Measurements from ENCODE around the gene UBD.

UBD gene

DNA sequence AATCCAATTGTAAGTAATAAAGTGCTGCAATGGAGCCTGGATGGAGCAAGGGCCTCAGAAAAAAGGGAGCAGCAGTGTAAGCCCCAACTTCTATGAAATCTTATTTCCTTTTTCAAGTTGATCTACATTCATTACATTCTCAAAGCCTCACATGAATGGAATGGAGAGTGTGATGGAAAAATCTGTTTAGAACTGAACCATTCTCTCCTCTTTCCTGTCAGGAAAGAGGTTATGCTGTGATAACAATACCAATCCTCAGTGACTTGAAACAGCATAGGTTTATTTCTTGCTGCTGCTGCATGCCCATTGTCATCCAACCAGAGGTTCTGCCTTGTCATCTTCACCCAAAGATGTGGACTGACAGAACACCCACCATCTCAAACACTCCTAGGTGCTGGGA is 16.5 kb upstream of the UBD start:
- ATAC-seq, result no peak
- peaks cover 63% of the 10 kb centered on the region for H3K27me3 Mint-ChIP-seq
- H3K4me1 Mint-ChIP-seq, result no peaks in the 10 kb centered on the region
- H3K9me3 Mint-ChIP-seq, result no peaks in the 10 kb centered on the region
- no peak overlapping the region for H3K4me3 Mint-ChIP-seq
- H3K36me3 Mint-ChIP-seq, result no peaks in the 10 kb centered on the region
- H3K27ac Mint-ChIP-seq, result no peak overlapping the region

DNA sequence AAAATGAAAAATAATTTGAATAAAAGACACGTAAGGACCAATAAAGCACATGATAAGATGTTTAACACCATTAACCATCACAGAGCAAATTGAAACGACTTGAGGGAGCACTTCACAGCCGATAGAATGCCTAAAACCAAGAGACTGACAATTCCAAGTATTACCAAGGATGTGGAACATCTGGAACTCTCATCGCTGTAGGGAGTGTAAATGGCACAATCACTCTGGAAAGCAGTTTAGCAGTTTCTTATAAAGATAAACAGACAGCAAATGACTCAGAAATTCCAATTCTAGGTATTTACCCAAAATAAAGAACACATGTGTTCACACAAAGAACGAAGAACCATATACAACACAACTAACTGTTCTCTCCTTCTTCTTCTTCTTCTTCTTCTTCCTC is 8.5 kb upstream of the UBD start:
- peaks cover 29% of the 10 kb centered on the region for H3K27me3 Mint-ChIP-seq
- H3K4me3 Mint-ChIP-seq, result no peak overlapping the region
- peaks cover 3% of the 10 kb centered on the region for H3K9me3 Mint-ChIP-seq
- no peaks in the 10 kb centered on the region for H3K36me3 Mint-ChIP-seq
- peaks cover 14% of the 10 kb centered on the region for H3K4me1 Mint-ChIP-seq
- no peak overlapping the region for H3K27ac Mint-ChIP-seq
- no peak for ATAC-seq

DNA sequence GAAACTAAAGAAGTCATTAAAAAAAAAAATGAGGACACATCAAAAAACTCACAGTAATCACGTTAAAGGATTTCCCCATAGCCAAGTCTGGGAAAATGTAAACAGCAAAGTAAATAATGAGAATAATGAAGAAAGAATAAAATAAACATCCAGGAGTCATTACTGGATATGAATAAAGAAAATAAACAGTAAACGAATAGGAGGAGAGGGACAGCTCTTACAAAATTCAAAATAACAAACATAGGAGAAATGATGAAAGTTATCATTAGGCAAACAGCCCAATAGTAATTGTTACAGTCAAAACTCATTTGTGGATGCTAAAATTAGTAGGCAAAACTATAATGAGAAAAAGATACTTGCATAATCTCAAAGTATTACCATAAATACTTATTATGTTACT is 8.0 kb upstream of the UBD start:
- H3K36me3 Mint-ChIP-seq, result no peaks in the 10 kb centered on the region
- H3K9me3 Mint-ChIP-seq, result peaks cover 3% of the 10 kb centered on the region
- H3K27me3 Mint-ChIP-seq, result peaks cover 33% of the 10 kb centered on the region
- H3K27ac Mint-ChIP-seq, result no peak overlapping the region
- peaks cover 15% of the 10 kb centered on the region for H3K4me1 Mint-ChIP-seq
- no peak overlapping the region for H3K4me3 Mint-ChIP-seq
- ATAC-seq, result no peak

DNA sequence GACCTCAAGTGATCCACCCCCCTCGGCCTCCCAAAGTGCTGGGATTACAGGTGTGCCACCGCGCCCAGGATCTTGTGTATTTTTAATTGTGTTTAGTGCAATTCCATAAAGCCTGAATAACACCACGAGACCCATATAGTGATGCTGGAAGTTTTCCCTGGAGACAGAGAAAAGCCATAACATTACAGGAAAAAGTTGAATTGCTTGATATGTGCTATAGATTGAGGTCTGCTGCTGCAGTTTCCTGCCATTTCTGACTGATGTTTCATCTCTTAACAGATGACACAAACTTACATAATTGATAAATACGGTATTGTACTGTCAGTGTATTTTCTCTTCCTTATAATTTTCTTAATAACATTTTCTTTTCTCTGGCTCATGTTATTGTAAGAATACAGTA is 7.3 kb upstream of the UBD start:
- no peak overlapping the region for H3K27ac Mint-ChIP-seq

DNA sequence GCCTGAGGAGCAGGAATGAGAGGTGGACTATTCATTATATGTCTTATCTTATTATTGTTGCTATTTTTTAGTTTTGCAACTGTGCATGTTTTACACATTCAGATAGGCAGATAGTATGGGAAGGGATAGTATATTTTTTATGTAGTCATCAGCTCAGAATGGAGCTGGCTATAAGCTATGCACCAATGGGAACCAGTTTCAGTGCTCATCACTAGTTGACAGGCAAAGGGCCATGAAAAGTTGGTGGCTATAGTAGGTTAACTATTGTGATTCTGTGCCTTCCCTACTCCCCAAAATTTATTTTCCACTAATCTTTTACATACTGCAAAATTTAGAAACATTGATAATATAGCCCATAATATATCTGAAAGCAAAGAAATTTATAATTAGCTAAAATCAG is 5.3 kb upstream of the UBD start:
- Mint-ChIP-seq H3K4me3 (no peak overlapping the region), H3K27me3 (peaks cover 40% of the 10 kb centered on the region), H3K27ac (no peak overlapping the region), H3K9me3 (peaks cover 3% of the 10 kb centered on the region), H3K4me1 (peaks cover 15% of the 10 kb centered on the region), H3K36me3 (no peaks in the 10 kb centered on the region)
- no peak for ATAC-seq

More for the DNA sequence above, 7.3 kb upstream of the UBD start:
- peaks cover 15% of the 10 kb centered on the region for H3K4me1 Mint-ChIP-seq
- no peak overlapping the region for H3K4me3 Mint-ChIP-seq
- ATAC-seq, result no peak
- peaks cover 29% of the 10 kb centered on the region for H3K27me3 Mint-ChIP-seq
- peaks cover 3% of the 10 kb centered on the region for H3K9me3 Mint-ChIP-seq
- H3K36me3 Mint-ChIP-seq, result no peaks in the 10 kb centered on the region

DNA sequence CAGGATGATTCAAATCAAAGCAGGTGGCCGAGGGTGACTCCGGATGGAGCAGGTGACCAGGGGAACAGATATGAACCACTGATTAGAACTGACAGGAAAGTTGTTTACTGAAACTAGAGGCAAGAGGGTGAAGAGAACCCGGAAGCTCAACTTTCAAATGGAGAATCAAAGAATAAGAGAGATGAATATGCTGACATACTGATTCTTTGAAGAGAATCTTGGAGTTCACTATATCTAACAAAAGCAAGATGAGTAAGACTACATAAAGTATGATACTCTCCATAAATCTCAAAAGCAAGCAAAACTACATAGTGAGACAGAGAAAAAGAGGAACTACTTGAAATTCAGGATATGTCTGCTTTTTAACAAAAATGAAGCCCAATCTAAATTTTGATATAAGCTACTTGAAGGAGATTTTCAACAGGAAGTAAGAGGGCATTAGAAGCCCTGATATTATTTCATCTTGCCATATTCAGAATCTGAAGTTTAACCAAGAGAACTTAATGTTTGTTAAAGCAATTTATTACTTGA is 4.0 kb upstream of the UBD start:
- H3K4me3 Mint-ChIP-seq, result no peak overlapping the region
- H3K27me3 Mint-ChIP-seq, result peaks cover 50% of the 10 kb centered on the region
- no peak overlapping the region for H3K27ac Mint-ChIP-seq
- ATAC-seq, result no peak
- peaks cover 3% of the 10 kb centered on the region for H3K9me3 Mint-ChIP-seq
- H3K4me1 Mint-ChIP-seq, result peaks cover 13% of the 10 kb centered on the region
- H3K36me3 Mint-ChIP-seq, result no peaks in the 10 kb centered on the region

DNA sequence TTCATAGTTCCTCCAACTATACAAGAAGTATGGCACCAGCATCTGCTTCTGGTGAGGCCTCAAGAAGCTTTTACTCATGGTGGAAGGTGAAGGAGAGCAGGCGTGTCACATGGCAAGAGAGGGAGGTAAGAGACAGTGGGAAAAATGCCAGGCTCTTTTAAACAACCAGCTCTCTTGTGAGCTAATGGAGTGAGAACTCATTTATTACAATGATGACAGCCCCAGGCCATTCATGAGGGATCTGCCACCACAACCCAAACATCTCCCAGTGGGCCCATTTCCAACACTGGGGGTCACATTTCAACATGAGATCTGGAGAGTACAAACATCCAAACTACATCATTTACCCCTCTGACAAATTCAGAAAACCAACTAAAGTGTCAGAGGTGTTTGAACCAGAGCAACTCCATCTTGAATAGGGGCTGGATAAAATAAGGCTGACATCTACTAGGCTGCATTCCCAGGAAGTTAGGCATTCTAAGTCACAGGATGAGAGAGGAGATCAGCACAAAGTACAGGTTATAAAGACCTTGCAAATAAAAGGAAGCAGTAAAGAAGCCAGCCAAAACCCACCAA is 2.2 kb upstream of the UBD start:
- H3K36me3 Mint-ChIP-seq, result no peaks in the 10 kb centered on the region
- H3K27me3 Mint-ChIP-seq, result peaks cover 59% of the 10 kb centered on the region
- H3K4me3 Mint-ChIP-seq, result no peak overlapping the region
- peaks cover 8% of the 10 kb centered on the region for H3K4me1 Mint-ChIP-seq
- ATAC-seq, result no peak
- no peaks in the 10 kb centered on the region for H3K9me3 Mint-ChIP-seq
- no peak overlapping the region for H3K27ac Mint-ChIP-seq

DNA sequence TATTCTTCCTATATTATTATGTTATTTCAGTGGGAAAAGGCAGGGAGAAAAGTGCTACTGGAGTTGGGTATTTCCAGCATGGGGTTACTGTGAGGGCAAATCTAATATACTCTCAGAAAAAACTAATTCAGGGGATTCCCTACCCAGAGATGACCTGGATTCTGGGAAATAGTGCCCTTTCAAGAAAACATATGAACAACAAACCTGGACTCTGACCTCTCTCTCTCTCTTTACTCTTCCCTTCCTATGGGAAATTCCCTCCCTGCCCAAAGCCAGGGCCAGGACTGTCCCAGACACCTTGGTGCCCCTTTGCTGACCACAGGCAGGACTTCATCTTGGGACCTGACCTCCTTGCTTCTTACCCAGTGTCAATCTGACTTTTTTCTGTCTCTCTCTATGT is 1.6 kb upstream of the UBD start:
- H3K27ac Mint-ChIP-seq, result no peak overlapping the region
- H3K36me3 Mint-ChIP-seq, result no peaks in the 10 kb centered on the region
- H3K4me3 Mint-ChIP-seq, result no peak overlapping the region
- H3K9me3 Mint-ChIP-seq, result no peaks in the 10 kb centered on the region
- no peak for ATAC-seq
- peaks cover 65% of the 10 kb centered on the region for H3K27me3 Mint-ChIP-seq
- H3K4me1 Mint-ChIP-seq, result peaks cover 8% of the 10 kb centered on the region

DNA sequence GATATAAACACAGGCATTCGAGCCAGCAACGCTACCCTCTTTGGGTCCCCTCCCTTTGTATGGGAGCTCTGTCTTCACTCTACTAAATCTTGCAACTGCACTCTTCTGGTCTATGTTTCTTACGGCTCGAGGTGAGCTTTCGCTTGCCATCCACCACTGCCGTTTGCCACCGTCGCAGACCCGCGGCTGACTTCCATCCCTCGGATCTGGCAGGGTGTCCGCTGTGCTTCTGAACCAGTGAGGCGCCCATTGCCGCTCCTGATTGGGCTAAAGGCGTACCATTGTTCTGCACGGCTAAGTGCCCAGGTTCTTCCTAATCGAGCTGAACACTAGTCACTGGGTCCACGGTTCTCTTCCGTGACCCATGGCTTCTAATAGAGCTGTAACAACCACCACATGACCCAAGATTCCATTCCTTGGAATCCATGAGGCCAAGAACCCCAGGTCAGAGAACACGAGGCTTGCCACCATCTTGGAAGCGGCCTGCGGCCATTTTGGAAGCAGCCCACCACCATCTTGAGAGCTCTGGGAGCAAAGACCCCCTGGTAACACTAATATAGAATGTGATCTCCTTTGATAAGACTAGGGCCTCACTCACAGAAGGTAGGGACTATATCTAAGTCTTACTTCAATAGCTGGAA is 973 bp downstream of the UBD start:
- no peaks in the 10 kb centered on the region for H3K36me3 Mint-ChIP-seq
- H3K27me3 Mint-ChIP-seq, result peaks cover 90% of the 10 kb centered on the region
- H3K27ac Mint-ChIP-seq, result no peak overlapping the region
- no peak for ATAC-seq
- no peaks in the 10 kb centered on the region for H3K9me3 Mint-ChIP-seq
- H3K4me1 Mint-ChIP-seq, result peaks cover 11% of the 10 kb centered on the region
- no peak overlapping the region for H3K4me3 Mint-ChIP-seq

DNA sequence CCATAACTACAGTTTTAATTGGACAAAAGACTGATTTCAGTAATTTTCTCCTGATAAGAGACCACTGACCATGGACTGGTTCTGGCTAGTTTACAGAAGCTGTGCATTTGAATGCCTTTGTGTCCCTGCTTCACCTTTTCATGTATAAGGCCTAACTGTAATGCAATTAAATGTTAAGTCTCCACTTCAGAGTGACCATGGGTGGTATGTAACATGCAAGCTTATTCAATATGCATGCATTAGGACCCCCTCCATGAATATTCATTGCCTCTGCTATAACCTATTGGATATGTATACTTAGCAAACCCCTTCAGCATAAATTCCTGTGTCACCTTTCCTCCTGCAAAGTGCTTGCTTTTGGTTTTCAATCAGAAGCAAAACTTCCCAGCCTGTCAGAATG is 2.2 kb downstream of the UBD start:
- Mint-ChIP-seq H3K4me3 (no peak overlapping the region), H3K27ac (no peak overlapping the region), H3K36me3 (no peaks in the 10 kb centered on the region), H3K27me3 (peaks cover 86% of the 10 kb centered on the region), H3K9me3 (no peaks in the 10 kb centered on the region), H3K4me1 (peaks cover 13% of the 10 kb centered on the region)
- no peak for ATAC-seq

DNA sequence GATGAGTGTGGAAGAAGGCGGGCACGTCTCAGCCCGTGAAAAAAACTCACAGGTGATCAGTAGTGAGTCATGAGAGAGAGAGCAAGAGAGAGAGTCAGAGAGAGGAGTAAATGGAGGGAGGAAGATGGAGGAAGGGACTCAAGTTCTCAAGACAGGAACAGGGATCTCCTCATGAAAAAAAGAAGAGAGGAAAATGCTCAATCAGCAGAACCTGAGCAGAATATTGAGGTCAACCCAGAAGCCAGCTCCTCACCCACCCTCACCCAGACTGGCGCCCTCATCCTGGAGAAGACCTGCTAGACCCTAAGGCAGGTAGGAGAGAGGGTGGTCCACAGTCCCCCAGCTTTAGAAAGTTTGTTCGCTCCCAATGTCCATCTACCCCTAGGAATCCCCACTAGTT is 4.8 kb downstream of the UBD start:
- Mint-ChIP-seq H3K27me3 (peaks cover 64% of the 10 kb centered on the region), H3K4me1 (peaks cover 13% of the 10 kb centered on the region), H3K27ac (no peak overlapping the region)

DNA sequence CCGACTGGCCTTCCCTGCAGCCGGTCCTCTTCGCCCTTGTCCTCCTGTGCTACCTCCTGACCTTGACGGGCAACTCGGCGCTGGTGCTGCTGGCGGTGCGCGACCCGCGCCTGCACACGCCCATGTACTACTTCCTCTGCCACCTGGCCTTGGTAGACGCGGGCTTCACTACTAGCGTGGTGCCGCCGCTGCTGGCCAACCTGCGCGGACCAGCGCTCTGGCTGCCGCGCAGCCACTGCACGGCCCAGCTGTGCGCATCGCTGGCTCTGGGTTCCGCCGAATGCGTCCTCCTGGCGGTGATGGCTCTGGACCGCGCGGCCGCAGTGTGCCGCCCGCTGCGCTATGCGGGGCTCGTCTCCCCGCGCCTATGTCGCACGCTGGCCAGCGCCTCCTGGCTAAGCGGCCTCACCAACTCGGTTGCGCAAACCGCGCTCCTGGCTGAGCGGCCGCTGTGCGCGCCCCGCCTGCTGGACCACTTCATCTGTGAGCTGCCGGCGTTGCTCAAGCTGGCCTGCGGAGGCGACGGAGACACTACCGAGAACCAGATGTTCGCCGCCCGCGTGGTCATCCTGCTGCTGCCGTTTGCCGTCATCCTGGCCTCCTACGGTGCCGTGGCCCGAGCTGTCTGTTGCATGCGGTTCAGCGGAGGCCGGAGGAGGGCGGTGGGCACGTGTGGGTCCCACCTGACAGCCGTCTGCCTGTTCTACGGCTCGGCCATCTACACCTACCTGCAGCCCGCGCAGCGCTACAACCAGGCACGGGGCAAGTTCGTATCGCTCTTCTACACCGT is 6.1 kb downstream of the UBD start:
- H3K36me3 Mint-ChIP-seq, result no peaks in the 10 kb centered on the region
- H3K9me3 Mint-ChIP-seq, result no peaks in the 10 kb centered on the region
- peak; percentile 70 for ATAC-seq
- no peak overlapping the region for H3K27ac Mint-ChIP-seq
- peak overlapping the region; percentile 83 for H3K4me3 Mint-ChIP-seq
- H3K4me1 Mint-ChIP-seq, result peaks cover 13% of the 10 kb centered on the region
- H3K27me3 Mint-ChIP-seq, result peaks cover 62% of the 10 kb centered on the region

More for the DNA sequence above, 4.8 kb downstream of the UBD start:
- ATAC-seq, result no peak
- H3K4me3 Mint-ChIP-seq, result no peak overlapping the region
- no peaks in the 10 kb centered on the region for H3K9me3 Mint-ChIP-seq
- no peaks in the 10 kb centered on the region for H3K36me3 Mint-ChIP-seq

DNA sequence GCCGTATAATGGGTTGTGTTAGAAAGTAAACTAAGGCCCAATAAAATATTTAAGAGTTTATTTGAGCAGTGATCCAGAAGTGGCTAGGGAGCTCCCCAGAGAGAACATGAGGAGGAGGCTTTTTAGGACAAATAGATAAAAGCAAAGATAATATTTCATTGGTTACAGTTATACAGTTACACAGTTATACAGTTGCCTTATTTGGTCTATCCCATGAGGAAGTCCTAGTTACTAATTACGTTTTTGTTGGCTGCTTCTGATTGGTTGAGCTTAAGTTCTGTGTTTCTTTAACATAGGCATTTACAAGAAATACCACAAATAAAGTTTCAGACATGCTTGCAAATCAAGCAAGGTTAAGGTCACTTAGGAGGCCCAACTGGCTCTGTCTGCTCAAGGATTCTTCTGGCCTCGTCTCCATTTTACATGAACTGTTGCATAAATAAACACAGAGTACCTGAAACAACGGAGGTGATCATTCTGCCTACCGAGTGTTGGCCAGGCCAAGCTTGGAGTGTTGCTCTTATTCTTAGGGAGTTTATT is 7.0 kb downstream of the UBD start:
- Mint-ChIP-seq H3K27ac (no peak overlapping the region), H3K27me3 (peaks cover 60% of the 10 kb centered on the region), H3K36me3 (no peaks in the 10 kb centered on the region), H3K4me3 (peak overlapping the region; percentile 83), H3K9me3 (no peaks in the 10 kb centered on the region), H3K4me1 (peaks cover 13% of the 10 kb centered on the region)
- ATAC-seq, result peak; percentile 87

DNA sequence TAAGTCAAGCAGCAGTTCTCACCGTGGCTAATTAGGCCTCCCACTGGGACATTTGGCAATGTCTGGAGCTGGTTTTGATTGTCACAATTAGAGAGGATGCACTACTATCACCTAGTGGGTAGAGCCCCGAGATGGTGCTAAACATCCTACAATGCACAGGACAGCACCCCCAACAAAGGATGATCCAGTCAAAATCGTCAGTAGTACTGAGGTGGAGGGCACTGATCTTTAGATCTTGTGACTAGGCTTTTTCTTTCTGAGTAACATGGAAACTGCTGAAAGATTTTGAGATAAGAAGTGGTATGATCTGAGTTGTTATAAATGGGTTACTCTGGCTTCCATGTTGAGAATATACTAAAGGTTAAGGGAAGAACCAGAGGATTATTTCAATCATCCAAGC is 12.0 kb downstream of the UBD start:
- ATAC-seq, result no peak
- Mint-ChIP-seq H3K9me3 (no peaks in the 10 kb centered on the region), H3K4me3 (no peak overlapping the region), H3K4me1 (no peaks in the 10 kb centered on the region), H3K27ac (no peak overlapping the region), H3K36me3 (no peaks in the 10 kb centered on the region), H3K27me3 (peaks cover 50% of the 10 kb centered on the region)

DNA sequence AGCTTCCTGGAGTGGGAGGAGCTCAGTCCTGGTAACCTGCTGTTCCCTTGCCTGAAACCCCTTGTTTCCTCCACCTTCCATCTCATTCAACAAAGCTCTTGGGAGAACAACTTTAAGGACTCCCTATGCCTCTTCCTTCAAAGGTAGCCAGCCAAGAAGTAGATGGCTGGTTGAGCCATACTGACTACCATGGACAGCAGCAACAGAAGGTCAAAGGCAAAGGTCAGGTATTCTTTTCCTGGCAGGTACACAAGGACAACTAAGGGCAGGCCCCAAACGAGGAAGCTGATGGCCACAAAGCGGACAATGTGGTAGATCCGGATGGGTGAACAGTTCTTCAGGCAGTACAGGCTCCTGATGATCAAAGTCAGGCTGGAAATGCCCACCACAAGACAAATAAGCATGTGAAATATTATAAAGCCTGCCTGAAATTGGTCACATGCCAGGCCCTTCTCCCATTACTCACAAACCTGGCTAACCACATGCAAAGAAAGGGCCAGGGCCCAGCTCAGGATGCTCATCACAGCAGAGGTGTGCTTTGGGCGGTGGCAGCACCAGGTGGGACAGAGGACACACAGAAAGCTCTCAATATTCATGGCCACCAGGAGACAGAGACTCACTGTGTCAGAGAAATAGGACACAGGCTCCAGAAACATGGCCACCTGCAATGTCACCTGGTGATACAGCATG is 21.7 kb downstream of the UBD start:
- Mint-ChIP-seq H3K27ac (no peak overlapping the region), H3K4me1 (no peaks in the 10 kb centered on the region), H3K4me3 (no peak overlapping the region), H3K27me3 (peaks cover 30% of the 10 kb centered on the region), H3K36me3 (no peaks in the 10 kb centered on the region), H3K9me3 (no peaks in the 10 kb centered on the region)
- ATAC-seq, result no peak

Measured in stimulated activated memory B cell treated with anti-CD40 and anti-IgM and Interleukin-4, amounts not matched to agents 10 μg/mL and 1 μg/mL and 100 μg/mL, for 72 hours (primary cell).